GM21423 (cell line): Measurements from ENCODE around the gene LRRK1.

Source experiments
- ATAC-seq: cut with Tn5 transposase; IDR thresholded peaks from one replicate; pipeline ENCODE4 v1.9.1; 2021; ENCODE audit warnings: mild to moderate bottlenecking, moderate library complexity; ENCODE audit not compliant: unreplicated experiment

Gene LRRK1

DNA sequence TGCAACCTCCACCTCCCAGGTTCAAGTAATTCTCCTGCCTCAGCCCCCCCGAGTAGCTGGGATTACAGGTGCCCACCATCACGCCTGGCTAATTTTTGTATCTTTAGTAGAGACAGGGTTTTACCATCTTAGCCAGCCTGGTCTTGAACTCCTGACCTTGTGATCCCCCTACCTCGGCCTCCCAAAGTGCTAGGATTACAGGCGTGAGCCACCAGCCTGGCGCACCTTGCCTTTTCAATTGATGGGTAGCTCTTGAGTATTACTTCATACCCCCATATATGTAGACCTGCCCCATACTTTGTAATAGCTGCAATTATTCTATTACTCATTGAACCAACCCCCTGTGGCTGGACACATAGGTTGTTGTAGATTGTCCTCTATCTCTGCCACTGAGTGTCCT, 101.3 kb downstream of the LRRK1 start:
- ATAC-seq: no peak

GRCh38 chr15:101020945-101021344, 101.8 kb downstream of the LRRK1 start:
- ATAC-seq: no peak

DNA sequence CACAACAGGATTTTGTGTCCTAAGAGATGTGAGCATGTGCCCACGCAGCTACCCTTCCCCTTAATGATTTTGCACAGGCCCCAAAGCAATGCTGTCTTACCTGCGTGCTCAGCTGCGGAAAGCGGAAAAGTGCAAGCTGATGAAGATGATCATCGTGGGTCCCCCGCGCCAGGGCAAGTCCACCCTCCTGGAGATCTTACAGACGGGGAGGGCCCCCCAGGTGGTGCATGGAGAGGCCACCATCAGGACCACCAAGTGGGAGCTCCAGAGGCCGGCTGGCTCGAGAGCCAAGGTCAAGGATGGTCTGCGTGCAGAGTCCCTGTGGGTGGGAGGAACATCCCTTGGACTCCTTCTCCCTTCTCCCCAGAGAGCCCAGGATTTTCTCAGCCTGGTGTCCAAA, 103.1 kb downstream of the LRRK1 start:
- no peak for ATAC-seq

DNA sequence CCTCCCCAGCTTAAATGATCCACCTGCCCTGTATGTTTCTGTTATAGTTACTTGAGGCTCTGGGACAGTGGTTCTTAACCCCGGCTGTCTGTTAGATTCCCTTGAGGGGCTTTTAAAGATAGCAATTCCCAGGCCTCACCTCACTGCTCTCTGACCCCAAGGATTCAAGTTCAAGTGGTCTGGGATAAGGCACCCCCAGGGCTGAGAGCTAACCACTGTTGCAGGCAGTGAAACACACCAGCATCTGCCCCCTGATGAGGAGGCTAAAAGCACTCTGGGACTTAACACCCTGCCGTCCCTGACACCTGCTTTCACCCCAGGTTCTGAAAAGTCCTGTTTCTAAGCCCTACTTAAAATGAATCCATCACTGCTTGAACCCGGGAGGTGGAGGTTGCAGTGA, 103.7 kb downstream of the LRRK1 start:
- no peak for ATAC-seq

DNA sequence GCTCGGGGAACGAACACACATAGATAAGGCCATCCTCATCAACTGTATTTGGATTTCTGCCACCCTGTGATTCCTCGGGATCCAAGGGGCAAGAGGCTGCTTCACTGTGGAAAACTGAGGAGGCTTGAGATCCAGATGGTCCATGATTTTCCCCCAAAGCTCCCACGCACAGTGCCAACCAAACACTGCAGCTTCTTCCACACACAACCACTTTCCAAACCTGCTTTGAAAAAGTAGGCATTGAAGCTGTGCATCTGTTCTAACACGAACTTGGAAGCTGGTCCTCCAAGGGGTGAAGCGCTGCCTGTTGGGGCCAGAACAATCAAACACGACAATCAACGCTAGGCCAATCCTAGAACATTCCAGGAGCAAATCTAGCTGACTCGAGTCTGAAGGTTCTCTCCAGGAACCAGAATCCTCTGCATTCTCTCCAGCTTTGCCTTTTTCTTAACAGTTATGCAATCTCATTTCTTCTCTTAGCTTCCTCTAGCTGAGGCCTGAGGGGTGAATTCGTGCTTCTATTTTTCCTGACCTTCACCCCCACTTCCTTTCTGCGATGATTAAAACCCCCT, 104.4 kb downstream of the LRRK1 start:
- no peak for ATAC-seq

DNA sequence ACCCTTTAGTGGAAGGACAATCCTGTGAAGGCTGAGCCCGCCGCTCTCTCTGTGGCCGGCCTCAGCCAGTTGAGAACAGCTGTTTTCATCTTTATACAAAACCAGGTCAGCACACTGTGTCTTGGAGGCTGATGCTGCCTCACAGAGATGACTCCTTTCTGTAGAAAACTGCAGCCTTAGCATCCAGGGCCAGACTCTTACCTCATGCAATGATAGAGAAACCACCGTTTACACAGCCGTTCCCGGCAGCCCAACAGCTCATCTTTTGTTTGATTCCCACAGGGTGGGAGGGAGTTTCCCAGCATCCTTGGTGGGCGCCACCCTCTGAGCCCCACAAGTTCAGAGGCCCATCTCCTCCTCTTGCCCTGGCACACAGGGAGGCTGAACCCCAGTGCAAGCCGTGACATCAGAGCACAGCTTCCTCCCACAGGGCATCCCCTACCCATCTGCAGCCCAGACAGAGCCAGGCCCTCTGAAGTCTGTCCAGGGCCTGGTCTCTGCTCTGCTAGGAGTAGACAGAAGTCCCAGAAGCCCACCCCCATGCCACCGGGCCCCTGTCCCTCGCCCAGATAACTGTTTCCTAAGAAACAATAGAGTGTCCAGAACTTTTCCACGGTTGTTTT, 105.0 kb downstream of the LRRK1 start:
- ATAC-seq: no peak

DNA sequence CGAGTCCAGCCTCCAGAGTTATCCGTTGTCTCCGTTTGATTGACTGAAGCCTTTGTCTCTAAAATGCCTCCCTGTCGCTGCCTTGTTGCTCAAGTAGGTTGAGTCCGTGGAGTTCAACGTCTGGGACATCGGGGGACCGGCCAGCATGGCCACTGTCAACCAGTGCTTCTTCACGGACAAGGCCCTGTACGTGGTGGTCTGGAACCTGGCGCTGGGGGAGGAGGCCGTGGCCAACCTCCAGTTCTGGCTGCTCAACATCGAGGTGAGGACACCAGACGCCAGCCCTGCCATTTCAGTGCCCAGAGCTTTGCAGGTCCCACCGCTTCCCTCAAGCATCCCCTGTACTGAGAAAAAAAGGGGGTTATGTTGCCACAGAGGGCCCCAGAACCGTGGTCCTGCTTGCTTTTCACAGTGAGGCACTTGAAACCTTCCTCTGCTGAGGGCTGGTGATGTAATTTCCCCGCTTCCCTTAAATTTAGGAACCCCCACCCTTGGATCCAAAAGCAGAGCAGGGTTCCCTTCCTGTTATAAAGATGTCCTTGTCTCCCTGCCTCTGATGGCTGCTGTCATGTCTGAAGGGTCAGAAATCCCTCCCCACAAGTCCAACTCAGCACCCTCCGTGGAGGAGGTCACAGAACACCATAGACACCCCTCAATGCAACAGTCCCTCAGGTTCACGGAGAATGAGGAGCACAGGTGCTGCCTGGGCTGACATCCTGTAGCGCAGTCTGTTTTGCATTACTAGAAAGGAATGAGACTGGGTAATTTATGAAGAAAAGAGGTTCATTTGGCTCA, 105.7 kb downstream of the LRRK1 start:
- no peak for ATAC-seq

GRCh38 chr15:101025501-101025885, 106.3 kb downstream of the LRRK1 start:
- no peak for ATAC-seq

GRCh38 chr15:101025896-101026631, 106.9 kb downstream of the LRRK1 start:
- ATAC-seq: no peak

GRCh38 chr15:101026656-101027272, 107.6 kb downstream of the LRRK1 start:
- no peak for ATAC-seq

DNA sequence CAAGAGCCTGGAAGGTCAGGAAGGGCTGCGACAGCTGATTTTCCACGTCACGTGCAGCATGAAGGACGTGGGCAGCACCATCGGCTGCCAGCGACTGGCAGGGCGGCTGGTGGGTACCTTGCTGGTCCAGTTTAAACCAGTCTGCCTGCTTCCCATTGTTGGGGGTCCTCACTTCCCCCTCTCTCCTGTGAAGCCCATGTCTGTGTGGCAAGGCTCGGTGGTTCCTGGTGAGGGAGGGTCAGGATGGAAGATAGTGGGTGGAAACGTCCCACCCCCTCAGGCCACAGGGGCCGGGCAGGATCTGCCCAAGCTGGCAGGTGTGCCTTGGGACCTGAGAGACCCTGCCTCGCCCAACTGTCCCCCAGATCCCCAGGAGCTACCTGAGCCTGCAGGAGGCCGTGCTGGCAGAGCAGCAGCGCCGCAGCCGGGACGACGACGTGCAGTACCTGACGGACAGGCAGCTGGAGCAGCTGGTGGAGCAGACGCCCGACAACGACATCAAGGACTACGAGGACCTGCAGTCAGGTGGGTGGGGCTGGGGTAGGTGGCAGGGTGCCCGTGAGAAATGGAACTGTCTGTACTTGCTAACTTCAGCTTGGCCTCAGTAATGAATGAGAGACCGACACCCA, 108.2 kb downstream of the LRRK1 start:
- ATAC-seq: no peak

GRCh38 chr15:101027920-101028319, 108.8 kb downstream of the LRRK1 start:
- no peak for ATAC-seq

GRCh38 chr15:101028321-101028720, 109.2 kb downstream of the LRRK1 start:
- ATAC-seq: no peak

GRCh38 chr15:101028772-101029438, 109.7 kb downstream of the LRRK1 start:
- no peak for ATAC-seq

DNA sequence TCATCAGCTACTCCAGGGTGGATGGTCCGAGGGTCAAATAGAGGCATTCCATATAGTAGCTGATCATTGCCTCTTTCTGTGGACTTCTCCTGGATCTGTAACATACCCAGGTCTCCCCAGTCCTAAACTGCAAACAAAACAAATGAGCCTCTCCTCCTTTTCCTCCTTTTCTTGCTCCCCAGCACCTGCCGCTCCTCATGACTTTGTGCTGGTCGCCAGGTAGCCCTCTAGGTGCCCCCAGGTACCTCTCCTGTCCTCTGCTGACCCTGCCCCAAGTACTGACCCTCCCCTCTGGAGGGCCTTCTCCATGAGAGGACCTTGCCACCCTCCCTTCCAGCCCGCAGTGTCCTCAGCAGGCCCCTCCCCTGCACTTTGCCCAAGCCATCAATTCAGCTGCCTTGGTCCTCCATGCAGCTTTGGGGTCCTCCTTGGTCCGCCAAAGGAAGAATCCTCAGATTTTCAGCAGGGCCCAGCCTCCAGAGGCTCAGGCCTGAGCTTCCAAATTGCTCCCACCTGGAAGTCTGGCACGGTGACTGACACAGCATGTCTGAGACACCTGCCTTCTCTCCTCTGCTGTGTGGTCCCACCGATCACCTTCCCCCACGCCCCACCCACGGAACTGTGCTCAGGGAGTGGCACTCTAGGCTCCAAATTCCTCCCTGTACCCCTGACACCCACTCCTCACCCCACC, 111.0 kb downstream of the LRRK1 start:
- ATAC-seq: no peak

GRCh38 chr15:101031213-101031612, 112.1 kb downstream of the LRRK1 start:
- no peak for ATAC-seq

GRCh38 chr15:101033801-101034200, 114.6 kb downstream of the LRRK1 start:
- no peak for ATAC-seq

DNA sequence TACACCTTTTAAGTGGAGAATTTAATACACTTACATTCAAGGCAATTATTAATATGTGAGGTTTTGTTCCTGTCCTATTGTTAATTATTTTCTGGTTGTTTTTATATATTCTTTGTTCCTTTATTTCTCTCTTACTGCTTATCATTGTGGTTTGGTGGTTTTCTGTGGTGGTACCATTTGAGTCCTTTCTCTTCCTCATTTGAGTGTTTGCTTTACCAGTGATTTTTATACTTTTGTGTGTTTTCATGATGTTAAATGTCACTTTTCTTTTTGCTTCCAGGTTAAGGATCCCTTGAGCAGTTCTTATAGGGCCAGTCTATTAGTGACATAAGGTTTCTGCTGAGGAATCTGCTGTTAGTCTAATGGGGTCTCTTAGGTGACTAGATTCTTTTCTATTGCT, 116.5 kb downstream of the LRRK1 start:
- ATAC-seq: peak; percentile 70

GRCh38 chr15:101036189-101036588, 117.0 kb downstream of the LRRK1 start:
- ATAC-seq: no peak
